Fibroblast of lung (primary cell): Measurements from ENCODE around the gene PROP1. TPM values are rescaled to one million over a fixed set of nuclear protein-coding genes. Genes with fewer than 3 reads are reported as not detected.

ENCODE experiments used
- DNase-seq, 2 donors: peaks; one replicate each; pipeline versions ENCODE4 v3.0.0 to v3.0.0-alpha.2; 2010; ENCODE audit warnings: low read depth in 2 of 2
- H2AFZ ChIP-seq: 2 replicates; pipeline ENCODE4 v1.5.1; 2012; ENCODE audit warnings: low read length, control low read depth, inconsistent platforms
- H3K27ac ChIP-seq: 2 replicates; pipeline ENCODE4 v1.5.1; 2011; ENCODE audit warnings: low read length, control low read depth; ENCODE audit not compliant: insufficient read depth
- H3K27me3 ChIP-seq: 2 replicates; pipeline ENCODE4 v1.5.1; 2011; ENCODE audit warnings: mild to moderate bottlenecking, low read length; ENCODE audit not compliant: control insufficient read depth, insufficient read depth
- H3K36me3 ChIP-seq: 2 replicates; pipeline ENCODE4 v1.5.1; 2011; ENCODE audit warnings: low read length; ENCODE audit not compliant: control insufficient read depth, insufficient read depth
- H3K4me1 ChIP-seq: 2 replicates; pipeline ENCODE4 v1.5.1; 2011; ENCODE audit warnings: low read length; ENCODE audit not compliant: control insufficient read depth, insufficient read depth; ENCODE audit errors: extremely low read depth
- H3K4me2 ChIP-seq: 2 replicates; pipeline ENCODE4 v1.5.1; 2011; ENCODE audit warnings: low read length, control low read depth; ENCODE audit not compliant: insufficient read depth; ENCODE audit errors: extremely low read depth
- H3K4me3 ChIP-seq, 4 experiments: fragments of 200-600 bp in 1 of 4; sonication (generic) in 1 of 4; replicated peaks in 1 of 4; 2 replicates each; pipeline ENCODE4 v1.5.1; 2011 to 2016; ENCODE audit warnings: low read length in 4 of 4, low read depth in 3 of 4, mild to moderate bottlenecking in 3 of 4, control low read depth in 2 of 4, inconsistent platforms in 1 of 4, mixed read lengths in 1 of 4; ENCODE audit not compliant: insufficient read depth in 1 of 4; ENCODE audit errors: control extremely low read depth in 1 of 4
- H3K79me2 ChIP-seq: 2 replicates; pipeline ENCODE4 v1.5.1; 2012; ENCODE audit warnings: mild to moderate bottlenecking, low read length, inconsistent platforms; ENCODE audit not compliant: control insufficient read depth, insufficient read depth
- H3K9ac ChIP-seq: 2 replicates; pipeline ENCODE4 v1.5.1; 2011; ENCODE audit warnings: mild to moderate bottlenecking, low read length, control low read depth; ENCODE audit not compliant: insufficient read depth
- H3K9me3 ChIP-seq: 2 replicates; pipeline ENCODE4 v1.5.1; 2012; ENCODE audit warnings: low read depth, low read length; ENCODE audit not compliant: control insufficient read depth, insufficient read depth
- H4K20me1 ChIP-seq: 2 replicates; pipeline ENCODE4 v1.5.1; 2011; ENCODE audit warnings: low read length; ENCODE audit not compliant: control insufficient read depth, insufficient read depth; ENCODE audit errors: extremely low read depth
- CTCF ChIP-seq, 2 donors: IDR thresholded peaks in 1 of 2; conservative IDR thresholded peaks in 1 of 2; 1 replicate in 1 of 2; 2 replicates in 1 of 2; pipeline ENCODE4 v1.5.1; 2011 to 2012; ENCODE audit warnings: low read length in 2 of 2, control low read depth in 1 of 2, inconsistent platforms in 1 of 2, low read depth in 1 of 2, mild to moderate bottlenecking in 1 of 2
- EZH2 ChIP-seq: IDR thresholded peaks from 2 replicates; pipeline ENCODE4 v1.5.1; 2012; ENCODE audit warnings: low read length, control low read depth, mild to moderate bottlenecking; ENCODE audit errors: missing control alignments
- polyA plus RNA-seq, 2 donors: library from polyadenylated mRNA; depleted of rRNA in 1 of 2; stranded (reverse) in 1 of 2; unstranded in 1 of 2; fragments of >200 nt; gene quantifications; 2 replicates each; pipeline ENCODE4 v1.2.1, GENCODE V29; 2011 to 2012; ENCODE audit warnings: missing spikeins in 1 of 2
- total RNA-seq: library from RNA; depleted of rRNA; stranded (reverse); fragments of >200 nt; gene quantifications from 2 replicates; pipeline ENCODE4 v1.2.1, GENCODE V29; 2014

The PROP1 gene
- total and polyA plus RNA-seq, 2 donors (not counting 1 experiment from before 2014, with no cell fraction given), result not detected

GRCh38 chr5:177966839-177967166, 29.2 kb downstream of the PROP1 start:
- Histone ChIP-seq H3K27ac (no peak overlapping the region), H3K9ac (no peak overlapping the region), H4K20me1 (no peaks in the 10 kb centered on the region), H3K27me3 (no peaks in the 10 kb centered on the region), H3K79me2 (no peaks in the 10 kb centered on the region), H3K9me3 (no peaks in the 10 kb centered on the region), H2AFZ (no peak overlapping the region), H3K4me1 (no peaks in the 10 kb centered on the region), H3K4me2 (no peak overlapping the region), H3K36me3 (no peaks in the 10 kb centered on the region), H3K4me3 (no peak overlapping the region)
- TF ChIP-seq CTCF (conservative IDR thresholded peaks at IDR 0.05 in 1 of 2, IDR thresholded peaks at IDR 0.05 in 1 of 2; ENCODE audit: low read depth in 1 of 2, low read length in 2 of 2) (no peak), EZH2 (no peak)
- DNase-seq, result no peak

DNA sequence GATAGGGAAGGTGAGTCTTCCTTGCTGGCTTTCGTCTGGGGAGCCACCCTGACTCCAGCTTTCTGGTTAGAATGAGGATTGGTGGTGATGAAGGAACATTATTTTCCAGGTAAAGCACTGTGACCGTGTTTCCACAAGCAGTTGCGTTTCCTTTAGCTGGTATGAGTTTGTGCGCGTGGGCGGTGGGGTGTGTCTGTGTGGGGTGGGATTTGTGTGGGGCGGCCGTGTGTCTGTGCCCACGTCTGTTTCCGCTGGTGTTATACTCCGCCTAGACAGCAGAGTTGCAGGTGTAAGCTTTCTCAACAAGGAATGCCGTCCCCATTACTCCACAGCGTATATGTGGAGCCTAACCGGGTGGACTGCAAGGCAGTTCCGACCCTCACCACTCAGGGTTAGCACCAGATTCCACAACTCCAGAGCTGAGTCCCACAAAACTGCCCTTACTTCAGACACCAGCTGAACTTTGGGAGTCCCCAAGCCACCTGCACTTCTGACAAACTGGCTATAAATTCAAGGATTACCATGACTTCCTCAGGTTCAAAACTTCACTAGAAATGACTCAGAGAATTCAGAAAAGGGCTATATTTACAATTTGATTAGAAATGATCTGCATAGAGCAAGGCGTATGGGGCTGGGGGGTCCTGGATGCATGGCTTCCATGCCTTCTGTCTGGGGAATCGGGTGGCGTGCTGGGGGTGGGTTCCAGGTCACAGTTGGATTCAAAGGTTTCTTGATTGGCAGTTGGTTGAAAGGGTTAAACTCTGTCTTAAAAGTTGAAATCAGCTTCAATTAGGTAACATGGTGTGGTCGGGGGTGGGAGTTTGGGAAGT, 29.8 kb downstream of the PROP1 start:
- Histone ChIP-seq H3K79me2 (no peaks in the 10 kb centered on the region), H3K4me3 (no peak overlapping the region), H2AFZ (no peak overlapping the region), H3K27me3 (no peaks in the 10 kb centered on the region), H3K27ac (no peak overlapping the region), H3K9ac (no peak overlapping the region), H3K4me1 (no peaks in the 10 kb centered on the region), H3K9me3 (no peaks in the 10 kb centered on the region), H4K20me1 (no peaks in the 10 kb centered on the region), H3K4me2 (no peak overlapping the region), H3K36me3 (no peaks in the 10 kb centered on the region)
- TF ChIP-seq EZH2 (no peak), CTCF (conservative IDR thresholded peaks at IDR 0.05 in 1 of 2, IDR thresholded peaks at IDR 0.05 in 1 of 2; ENCODE audit: low read depth in 1 of 2, low read length in 2 of 2) (no peak)
- DNase-seq, result no peak

GRCh38 chr5:177964471-177964870, 31.6 kb downstream of the PROP1 start:
- Histone ChIP-seq H2AFZ (no peak overlapping the region), H3K4me3 (no peak overlapping the region), H3K27me3 (no peaks in the 10 kb centered on the region), H3K36me3 (no peaks in the 10 kb centered on the region), H3K9me3 (no peaks in the 10 kb centered on the region), H3K79me2 (no peaks in the 10 kb centered on the region), H4K20me1 (no peaks in the 10 kb centered on the region), H3K4me2 (no peak overlapping the region), H3K27ac (no peak overlapping the region), H3K4me1 (no peaks in the 10 kb centered on the region), H3K9ac (no peak overlapping the region)
- TF ChIP-seq EZH2 (no peak), CTCF (conservative IDR thresholded peaks at IDR 0.05 in 1 of 2, IDR thresholded peaks at IDR 0.05 in 1 of 2; ENCODE audit: low read depth in 1 of 2, low read length in 2 of 2) (no peak)
- DNase-seq, result no peak
